Right lobe of liver (tissue), 6 donors: ENCODE results near the gene ZFYVE16. TPM values are rescaled to one million over a fixed set of nuclear protein-coding genes. Genes with fewer than 3 reads are reported as not detected.
"Not testable (repeated sequence)": the region's sequence is repeated elsewhere in the genome, so short reads cannot be mapped to it uniquely, and the experiment has no call there.

Source experiments
- ATAC-seq, 4 donors: fragments of 200-7000 bp; cut with Tn5 transposase; one replicate each; pipeline ENCODE4 v1.9.1; 2020; ENCODE audit warnings: mild to moderate bottlenecking in 4 of 4, moderate library complexity in 4 of 4
- DNase-seq, 3 donors: peaks; one replicate each; pipeline ENCODE4 v3.0.0-alpha.2; 2020
- H3K27ac ChIP-seq, 3 donors: fragments of 200-600 bp; one replicate each; pipeline ENCODE4 v1.8.0; 2022
- H3K27me3 ChIP-seq, 2 donors: fragments of 200-600 bp; one replicate each; pipeline ENCODE4 v1.8.0; 2022
- H3K36me3 ChIP-seq, 4 donors: fragments of 200-600 bp; sonication (generic) in 1 of 4; one replicate each; pipeline versions ENCODE4 v1.5.1 to v1.8.0; 2017 to 2022; ENCODE audit warnings: control low read depth in 1 of 4
- H3K4me1 ChIP-seq, 4 donors: fragments of 200-600 bp; sonication (generic) in 1 of 4; one replicate each; pipeline versions ENCODE4 v1.5.1 to v1.8.0; 2017 to 2022; ENCODE audit warnings: control low read depth in 1 of 4
- H3K4me3 ChIP-seq, 3 donors: fragments of 200-600 bp; one replicate each; pipeline ENCODE4 v1.8.0; 2022
- H3K9me3 ChIP-seq, 4 donors: fragments of 200-600 bp; sonication (generic) in 1 of 4; one replicate each; pipeline versions ENCODE4 v1.5.1 to v1.8.0; 2017 to 2022; ENCODE audit warnings: control low read depth in 1 of 4
- POLR2A ChIP-seq: fragments of 450-650 bp; IDR thresholded peaks from one replicate; pipeline ENCODE4 v1.6.1; 2017; ENCODE audit warnings: antibody characterized with exemption, mild to moderate bottlenecking
- WGBS: methylation state at CpG from one replicate; pipeline ENCODE4 v1.1.6; 2018; ENCODE audit warnings: low coverage, low lambda C conversion rate; ENCODE audit not compliant: insufficient coverage; ENCODE audit errors: missing lambda C conversion rate; 5-methylcytosine and 5-hydroxymethylcytosine counted together
- intact Hi-C, 2 donors: fragments of 100-400 bp; cut with DNase I; formaldehyde crosslinking; loops; one replicate each; pipeline versions ENCODE4 v1.11.2 to v1.14.1; 2022
- total RNA-seq, 6 experiments: library from RNA; depleted of rRNA in 2 of 6; stranded (reverse); fragments of >200 nt in 2 of 6; fragmentation: NEBNext Ultra II Directional in 3 of 6; extraction: Animal tissue kit (Norgen Biotek cat#: 25700) in 3 of 6; gene quantifications; one replicate each; pipeline versions ENCODE4 v1.1.0 to v1.2.4, GENCODE V29; 2016 to 2023
- TF ChIP-seq, protein P1 (sequence below), 4 donors: fragments of 200-600 bp in 3 of 4; fragments of 450-650 bp in 1 of 4; IDR thresholded peaks; one replicate each; pipeline versions ENCODE4 v1.5.1 to v1.8.0; 2016 to 2022; ENCODE audit warnings: antibody characterized with exemption in 4 of 4, mild to moderate bottlenecking in 2 of 4
- donor health status: DM: no; HTN: yes; CAD: no.
- donor health status: DM: no; HTN: no; CAD: no.
- donor health status: DM: no; HTN: no; CAD: no.
- donor health status: DM: no; HTN: yes; CAD: no.
- donor health status: DM: no; HTN: yes; CAD: no.

Gene ZFYVE16
- total RNA-seq, 6 experiments from 2014 or later = 9.3 to 23.1 (median 14.0) TPM

DNA sequence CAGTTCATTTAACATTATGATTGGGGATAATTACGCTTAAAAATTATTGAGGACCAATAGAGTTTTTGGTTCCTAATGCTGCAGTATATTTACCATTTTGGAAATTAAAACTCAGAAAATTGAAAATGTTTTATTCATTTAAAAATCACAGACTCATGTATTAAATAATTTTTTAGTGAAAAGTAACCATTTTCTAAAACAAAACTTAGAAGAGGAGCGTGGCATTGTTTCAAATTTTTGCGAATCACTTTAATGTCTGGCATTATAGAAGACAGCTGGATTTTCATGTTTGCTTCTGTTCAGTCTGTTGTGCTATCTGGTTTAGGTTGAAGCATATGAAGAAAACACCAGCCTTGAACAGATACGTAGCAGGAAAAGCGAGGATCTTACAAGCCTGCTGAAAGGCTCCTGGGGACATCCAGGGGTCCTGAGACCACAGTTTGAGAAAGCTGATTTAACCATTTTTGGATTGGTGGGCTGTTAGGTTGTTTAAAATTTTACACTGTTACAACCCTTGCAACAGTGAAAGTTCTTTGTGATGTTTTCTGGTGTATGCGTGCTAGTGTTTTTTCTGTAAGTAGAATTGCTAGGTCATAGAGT, 1.6 kb downstream of the ZFYVE16 start:
- Histone ChIP-seq H3K27ac (peak overlapping the region in 1 of 3 donors; percentile 1), H3K27me3 (no peaks in the 10 kb centered on the region), H3K36me3 (no peaks in the 10 kb centered on the region), H3K4me3 (peak overlapping the region in 1 of 3 donors; percentile 81), H3K4me1 (peaks cover 0 to 17% (median 2%) of the 10 kb centered on the region in 4 donors), H3K9me3 (no peaks in the 10 kb centered on the region)
- DNase-seq (no peak), ATAC-seq (no peak)
- TF ChIP-seq, protein P1, sequence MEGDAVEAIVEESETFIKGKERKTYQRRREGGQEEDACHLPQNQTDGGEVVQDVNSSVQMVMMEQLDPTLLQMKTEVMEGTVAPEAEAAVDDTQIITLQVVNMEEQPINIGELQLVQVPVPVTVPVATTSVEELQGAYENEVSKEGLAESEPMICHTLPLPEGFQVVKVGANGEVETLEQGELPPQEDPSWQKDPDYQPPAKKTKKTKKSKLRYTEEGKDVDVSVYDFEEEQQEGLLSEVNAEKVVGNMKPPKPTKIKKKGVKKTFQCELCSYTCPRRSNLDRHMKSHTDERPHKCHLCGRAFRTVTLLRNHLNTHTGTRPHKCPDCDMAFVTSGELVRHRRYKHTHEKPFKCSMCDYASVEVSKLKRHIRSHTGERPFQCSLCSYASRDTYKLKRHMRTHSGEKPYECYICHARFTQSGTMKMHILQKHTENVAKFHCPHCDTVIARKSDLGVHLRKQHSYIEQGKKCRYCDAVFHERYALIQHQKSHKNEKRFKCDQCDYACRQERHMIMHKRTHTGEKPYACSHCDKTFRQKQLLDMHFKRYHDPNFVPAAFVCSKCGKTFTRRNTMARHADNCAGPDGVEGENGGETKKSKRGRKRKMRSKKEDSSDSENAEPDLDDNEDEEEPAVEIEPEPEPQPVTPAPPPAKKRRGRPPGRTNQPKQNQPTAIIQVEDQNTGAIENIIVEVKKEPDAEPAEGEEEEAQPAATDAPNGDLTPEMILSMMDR (IDR thresholded peaks at IDR 0.05) = no peak
- no peak for TF ChIP-seq POLR2A
- WGBS = 52% methylated on average over 6 of the region's 6 CpGs
- intact Hi-C loops = no loop called here

DNA sequence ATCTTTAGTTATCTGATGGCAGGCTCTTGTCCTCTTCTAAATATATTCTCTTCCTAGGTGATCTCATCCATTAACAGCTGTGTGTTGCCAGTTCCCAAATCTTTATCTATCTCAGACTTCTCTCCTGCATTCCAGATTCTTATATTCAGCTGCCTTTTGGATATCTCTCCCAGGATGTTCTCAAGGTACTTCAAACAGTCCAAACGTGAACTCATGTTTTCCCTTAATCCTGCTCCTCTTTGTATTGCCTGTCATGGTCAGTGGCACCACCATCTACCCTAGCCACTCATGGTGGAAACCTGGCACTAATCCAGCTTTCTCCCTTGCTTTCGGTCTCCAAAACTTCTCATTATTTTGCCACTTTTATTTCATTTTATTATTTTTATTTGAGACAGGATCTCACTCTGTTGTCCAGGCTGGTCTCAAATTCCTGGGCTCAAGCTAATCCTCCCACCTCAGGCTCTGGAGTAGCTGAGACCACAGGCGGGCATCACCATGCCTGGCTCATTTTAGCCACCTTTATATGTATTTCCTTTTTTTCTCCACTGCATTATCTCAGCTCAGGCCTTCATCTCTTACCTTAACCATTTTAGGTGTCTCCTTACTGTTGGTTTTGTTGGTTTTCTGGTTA, 3.8 kb downstream of the ZFYVE16 start:
- 62% methylated on average over 2 of the region's 3 CpGs for WGBS
- DNase-seq = no peak
- Histone ChIP-seq H3K27me3 (no peaks in the 10 kb centered on the region), H3K36me3 (no peaks in the 10 kb centered on the region), H3K4me3 (no peak overlapping the region), H3K9me3 (no peaks in the 10 kb centered on the region), H3K4me1 (peaks cover 0 to 11% (median 2%) of the 10 kb centered on the region in 4 donors), H3K27ac (no peak overlapping the region)
- intact Hi-C loops = no loop called here
- TF ChIP-seq, protein P1 (IDR thresholded peaks at IDR 0.05) = no peak
- TF ChIP-seq POLR2A = no peak
- no peak for ATAC-seq

DNA sequence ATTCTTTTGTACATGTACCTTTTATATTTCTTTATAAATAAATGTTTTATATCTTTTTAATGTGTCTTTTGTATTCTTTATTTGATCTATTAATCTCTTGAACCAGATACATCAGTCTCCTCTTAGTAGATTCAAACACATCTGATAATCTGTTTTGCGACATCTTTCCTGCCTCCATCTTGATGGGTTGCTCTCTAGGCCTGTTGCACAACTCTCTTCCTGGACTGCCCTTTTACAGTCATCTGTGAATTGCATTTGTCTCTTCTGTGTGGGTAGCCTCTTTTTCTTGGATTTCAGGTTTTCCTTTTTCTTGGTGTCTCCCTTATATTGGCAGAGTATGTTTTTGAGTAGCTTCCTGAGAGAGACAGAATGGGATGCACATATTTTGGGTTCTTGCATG, 6.2 kb downstream of the ZFYVE16 start:
- peaks cover 0 to 6% (median 0%) of the 10 kb centered on the region in 4 donors for H3K4me1 ChIP-seq
- no peak for DNase-seq
- no peaks in the 10 kb centered on the region for H3K27me3 ChIP-seq
- 42% methylated on average over 1 of the region's 1 CpG for WGBS
- intact Hi-C loops = no loop called here
- H3K9me3 ChIP-seq = no peaks in the 10 kb centered on the region
- no peak overlapping the region for H3K4me3 ChIP-seq
- no peaks in the 10 kb centered on the region for H3K36me3 ChIP-seq
- H3K27ac ChIP-seq = no peak overlapping the region
- ATAC-seq = peak in 3 of 4 donors; percentile 20 to 39 (median 30)
- TF ChIP-seq POLR2A = no peak
- TF ChIP-seq, protein P1 (IDR thresholded peaks at IDR 0.05) = no peak

DNA sequence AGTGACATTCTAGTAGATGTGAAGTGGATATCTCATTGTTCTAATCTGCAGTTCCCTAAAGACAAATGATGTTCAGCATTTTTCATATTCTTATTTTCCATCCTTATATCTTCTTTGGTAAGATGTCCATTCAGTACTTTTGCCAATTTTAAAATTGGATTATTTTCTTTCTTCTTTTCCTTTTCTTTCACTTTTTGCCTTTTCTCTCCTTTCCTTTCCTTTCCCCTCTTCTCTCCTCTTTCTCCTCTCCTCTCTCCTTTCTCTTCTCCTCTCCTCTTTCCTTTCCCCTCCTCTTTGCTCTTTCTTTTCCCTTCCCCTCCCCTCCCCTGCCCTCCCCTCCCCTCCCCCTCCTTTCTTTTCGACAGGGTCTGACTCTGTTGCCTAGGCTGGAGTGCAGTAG, 10.1 kb downstream of the ZFYVE16 start:
- ATAC-seq = no peak
- 100% methylated on average over 1 of the region's 1 CpG for WGBS

DNA sequence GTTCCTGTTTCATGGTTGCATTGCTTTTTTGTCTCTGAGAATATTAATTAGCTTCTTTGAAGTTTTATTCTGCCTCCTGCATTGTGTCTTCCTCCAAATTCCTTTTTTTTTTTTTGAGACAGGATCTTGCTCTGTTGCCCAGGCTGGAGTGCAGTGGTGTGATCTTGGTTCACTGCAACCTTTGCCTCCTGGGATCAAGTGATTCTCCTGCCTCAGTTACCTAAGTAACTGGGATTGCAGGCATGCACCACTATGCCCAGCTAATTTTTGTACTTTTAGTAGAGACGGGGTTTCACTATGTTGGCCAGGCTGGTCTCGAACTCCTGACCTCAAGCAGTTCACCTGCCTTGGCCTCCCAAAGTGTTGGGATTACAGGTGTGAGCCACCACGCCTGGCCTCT, 16.5 kb downstream of the ZFYVE16 start:
- H3K27me3 ChIP-seq, H3K9me3 ChIP-seq, H3K4me1 ChIP-seq, DNase-seq, intact Hi-C loops, H3K27ac ChIP-seq, H3K36me3 ChIP-seq, H3K4me3 ChIP-seq, ATAC-seq: not testable (repeated sequence)
- 95% methylated on average over 3 of the region's 3 CpGs for WGBS

More for the DNA sequence above, 10.1 kb downstream of the ZFYVE16 start:
- Histone ChIP-seq H3K36me3 (no peaks in the 10 kb centered on the region), H3K4me3 (no peak overlapping the region), H3K27me3 (no peaks in the 10 kb centered on the region), H3K4me1 (no peaks in the 10 kb centered on the region), H3K9me3 (no peaks in the 10 kb centered on the region), H3K27ac (no peak overlapping the region)
- intact Hi-C loops = no loop called here
- no peak for DNase-seq
- TF ChIP-seq, protein P1 (IDR thresholded peaks at IDR 0.05) = no peak
- TF ChIP-seq POLR2A = no peak
